OCI-LY1 (cell line): ENCODE measurements around the gene PARD3.

Source experiments
- H2AFZ ChIP-seq: fragments of 200-600 bp; sonication (generic), shearing (Covaris generic); 2 replicates; pipeline ENCODE4 v1.6.0; 2014; ENCODE audit warnings: antibody characterized with exemption, mild to moderate bottlenecking, low read length
- H3F3A ChIP-seq: fragments of 200-600 bp; sonication (generic), shearing (Covaris generic); 2 replicates; pipeline ENCODE4 v1.6.0; 2014; ENCODE audit warnings: mild to moderate bottlenecking, antibody characterized with exemption, low read length, moderate library complexity; ENCODE audit not compliant: insufficient read depth
- H3K27ac ChIP-seq: fragments of 200-600 bp; sonication (generic); 2 replicates; pipeline ENCODE4 v1.5.1; 2014; ENCODE audit warnings: low read length, mixed run types, mild to moderate bottlenecking, low read depth; ENCODE audit not compliant: poor library complexity, severe bottlenecking
- H3K27me3 ChIP-seq: fragments of 200-600 bp; sonication (generic); 2 replicates; pipeline ENCODE4 v1.6.0; 2014; ENCODE audit warnings: antibody characterized with exemption, mild to moderate bottlenecking, low read length, moderate library complexity; ENCODE audit not compliant: insufficient read depth
- H3K36me3 ChIP-seq: fragments of 200-600 bp; sonication (generic); 2 replicates; pipeline ENCODE4 v1.6.1; 2014; ENCODE audit warnings: mild to moderate bottlenecking, antibody characterized with exemption, low read length, moderate library complexity, mixed read lengths; ENCODE audit not compliant: insufficient read depth
- H3K4me1 ChIP-seq: fragments of 200-600 bp; sonication (generic); 2 replicates; pipeline ENCODE4 v1.5.1; 2014; ENCODE audit warnings: mild to moderate bottlenecking, low read length, moderate library complexity; ENCODE audit not compliant: insufficient read depth, severe bottlenecking
- H3K4me2 ChIP-seq: fragments of 200-600 bp; sonication (generic), shearing (Covaris generic); 2 replicates; pipeline ENCODE4 v1.6.1; 2014; ENCODE audit warnings: low read length
- H3K4me3 ChIP-seq: fragments of 200-600 bp; sonication (generic); 2 replicates; pipeline ENCODE4 v1.5.1; 2014; ENCODE audit warnings: low read length, low read depth, mild to moderate bottlenecking, mixed read lengths; ENCODE audit not compliant: poor library complexity, severe bottlenecking
- H3K79me2 ChIP-seq: fragments of 200-600 bp; shearing (Covaris generic); 2 replicates; pipeline ENCODE4 v1.6.1; 2016; ENCODE audit warnings: mixed run types, low read length, mixed read lengths; ENCODE audit not compliant: insufficient read depth
- H3K9ac ChIP-seq: fragments of 200-600 bp; sonication (generic), shearing (Covaris generic); 2 replicates; pipeline ENCODE4 v1.6.1; 2014; ENCODE audit warnings: mild to moderate bottlenecking, low read length, mixed read lengths
- H3K9me2 ChIP-seq: fragments of 200-600 bp; sonication (generic), shearing (Covaris generic); 2 replicates; pipeline ENCODE4 v1.6.1; 2014; ENCODE audit warnings: low read depth, mild to moderate bottlenecking, low read length, mixed read lengths
- H3K9me3 ChIP-seq: fragments of 200-600 bp; shearing (Covaris generic); 2 replicates; pipeline ENCODE4 v1.6.1; 2014; ENCODE audit warnings: low read length, mixed read lengths
- H4K20me1 ChIP-seq: fragments of 200-600 bp; sonication (generic), shearing (Covaris generic); 2 replicates; pipeline ENCODE4 v1.6.0; 2016; ENCODE audit warnings: mild to moderate bottlenecking, low read length; ENCODE audit not compliant: insufficient read depth
- EZH2 ChIP-seq: fragments of 200-600 bp; sonication (generic), shearing (Covaris generic); IDR thresholded peaks from 2 replicates; pipeline ENCODE4 v1.8.0; 2017; ENCODE audit warnings: borderline replicate concordance, mixed run types, mild to moderate bottlenecking, antibody characterized with exemption, low read length, moderate library complexity, mixed read lengths
- TF ChIP-seq, protein P1 (sequence below): fragments of 200-600 bp; sonication (generic), shearing (Covaris generic); IDR thresholded peaks from 2 replicates; pipeline ENCODE4 v1.5.1; 2017; ENCODE audit warnings: mild to moderate bottlenecking, antibody characterized with exemption, low read length, moderate library complexity, mixed read lengths

The PARD3 gene

DNA sequence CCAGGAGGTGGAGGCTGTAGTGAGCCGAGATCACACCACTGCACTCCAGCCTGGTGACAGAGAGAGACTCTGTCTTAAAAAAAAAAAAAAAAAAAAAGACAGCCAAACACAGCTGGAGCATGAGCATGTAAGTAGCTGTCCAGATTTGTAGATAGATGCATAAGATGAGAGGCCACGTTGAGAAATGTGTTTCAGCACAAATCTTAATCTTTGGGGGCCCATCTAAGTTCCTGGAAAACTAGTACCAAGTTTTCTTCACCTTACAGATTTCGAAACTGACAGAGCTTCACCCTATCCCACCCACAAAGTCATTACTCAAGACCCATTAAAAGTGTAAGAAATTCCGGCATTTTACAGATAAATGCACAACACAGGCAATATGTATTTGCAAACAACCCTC, 208.2 kb downstream of the PARD3 start:
- H3K9me2 ChIP-seq, result no peaks in the 10 kb centered on the region
- H3F3A ChIP-seq, result no peaks in the 10 kb centered on the region
- TF ChIP-seq, protein P1, sequence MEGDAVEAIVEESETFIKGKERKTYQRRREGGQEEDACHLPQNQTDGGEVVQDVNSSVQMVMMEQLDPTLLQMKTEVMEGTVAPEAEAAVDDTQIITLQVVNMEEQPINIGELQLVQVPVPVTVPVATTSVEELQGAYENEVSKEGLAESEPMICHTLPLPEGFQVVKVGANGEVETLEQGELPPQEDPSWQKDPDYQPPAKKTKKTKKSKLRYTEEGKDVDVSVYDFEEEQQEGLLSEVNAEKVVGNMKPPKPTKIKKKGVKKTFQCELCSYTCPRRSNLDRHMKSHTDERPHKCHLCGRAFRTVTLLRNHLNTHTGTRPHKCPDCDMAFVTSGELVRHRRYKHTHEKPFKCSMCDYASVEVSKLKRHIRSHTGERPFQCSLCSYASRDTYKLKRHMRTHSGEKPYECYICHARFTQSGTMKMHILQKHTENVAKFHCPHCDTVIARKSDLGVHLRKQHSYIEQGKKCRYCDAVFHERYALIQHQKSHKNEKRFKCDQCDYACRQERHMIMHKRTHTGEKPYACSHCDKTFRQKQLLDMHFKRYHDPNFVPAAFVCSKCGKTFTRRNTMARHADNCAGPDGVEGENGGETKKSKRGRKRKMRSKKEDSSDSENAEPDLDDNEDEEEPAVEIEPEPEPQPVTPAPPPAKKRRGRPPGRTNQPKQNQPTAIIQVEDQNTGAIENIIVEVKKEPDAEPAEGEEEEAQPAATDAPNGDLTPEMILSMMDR, result no peak
- TF ChIP-seq EZH2, result no peak
- no peaks in the 10 kb centered on the region for H3K27me3 ChIP-seq
- no peaks in the 10 kb centered on the region for H3K79me2 ChIP-seq
- H2AFZ ChIP-seq, result no peak overlapping the region
- no peak overlapping the region for H3K27ac ChIP-seq
- H3K4me2 ChIP-seq, result no peak overlapping the region
- H3K4me3 ChIP-seq, result no peak overlapping the region
- H4K20me1 ChIP-seq, result no peaks in the 10 kb centered on the region
- H3K4me1 ChIP-seq, result no peaks in the 10 kb centered on the region
- no peaks in the 10 kb centered on the region for H3K36me3 ChIP-seq
- no peaks in the 10 kb centered on the region for H3K9me3 ChIP-seq
- no peak overlapping the region for H3K9ac ChIP-seq

DNA sequence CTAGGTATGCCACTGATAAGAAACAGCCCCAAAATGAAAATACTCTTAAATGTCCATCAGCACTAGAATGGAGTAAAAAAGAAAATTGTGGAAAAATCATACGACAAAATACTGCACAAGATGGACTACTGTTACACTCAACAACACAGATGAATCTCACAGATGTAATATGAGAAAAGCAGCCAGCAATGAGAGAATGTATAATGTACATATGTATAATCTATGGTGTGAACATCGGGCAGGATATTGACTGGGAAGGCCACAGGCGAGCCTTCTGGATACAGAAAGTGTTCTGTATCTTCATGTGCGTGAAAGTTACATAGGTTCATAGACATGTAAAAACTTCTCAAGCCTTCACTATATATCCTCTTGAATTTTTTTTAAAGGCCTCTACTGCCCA, 212.6 kb downstream of the PARD3 start:
- Histone ChIP-seq H3F3A (no peaks in the 10 kb centered on the region), H3K4me2 (no peak overlapping the region), H3K4me1 (no peaks in the 10 kb centered on the region), H3K4me3 (no peak overlapping the region), H3K79me2 (no peaks in the 10 kb centered on the region), H3K27me3 (no peaks in the 10 kb centered on the region), H3K27ac (no peak overlapping the region), H3K9ac (no peak overlapping the region), H3K9me2 (no peaks in the 10 kb centered on the region), H3K9me3 (no peaks in the 10 kb centered on the region), H4K20me1 (no peaks in the 10 kb centered on the region), H3K36me3 (no peaks in the 10 kb centered on the region), H2AFZ (no peak overlapping the region)
- no peak for TF ChIP-seq EZH2
- TF ChIP-seq, protein P1, result no peak

DNA sequence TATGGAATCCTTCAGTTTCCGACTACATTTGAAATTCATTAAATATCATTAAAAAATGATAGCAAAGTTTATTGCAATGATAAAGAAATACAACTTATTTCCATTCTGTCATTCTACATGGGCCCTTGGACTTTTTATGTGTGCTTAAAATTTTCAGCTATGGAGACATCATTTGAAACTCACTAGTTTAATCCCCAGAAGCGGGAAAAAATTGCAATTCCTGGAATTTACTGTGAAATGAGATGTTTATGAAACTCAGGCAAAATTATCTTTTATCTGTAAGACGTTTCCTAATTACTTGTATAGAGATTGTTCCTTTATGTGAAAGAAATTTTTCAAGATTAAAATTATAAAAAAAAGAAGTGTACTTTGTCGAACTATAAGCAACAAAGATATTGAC, 213.4 kb downstream of the PARD3 start:
- Histone ChIP-seq H3K9ac (no peak overlapping the region), H3K4me1 (no peaks in the 10 kb centered on the region), H3K79me2 (no peaks in the 10 kb centered on the region), H3K27ac (no peak overlapping the region), H2AFZ (no peak overlapping the region), H3K9me3 (no peaks in the 10 kb centered on the region), H3K9me2 (no peaks in the 10 kb centered on the region), H3K36me3 (no peaks in the 10 kb centered on the region), H3K27me3 (no peaks in the 10 kb centered on the region), H4K20me1 (no peaks in the 10 kb centered on the region), H3K4me3 (no peak overlapping the region), H3F3A (no peaks in the 10 kb centered on the region), H3K4me2 (no peak overlapping the region)
- TF ChIP-seq EZH2, result no peak
- TF ChIP-seq, protein P1, result no peak
